ENCODE results near the gene NHLH1. TPM values are rescaled to one million over a fixed set of nuclear protein-coding genes. Genes with fewer than 3 reads are reported as not detected.

The NHLH1 gene
- total RNA-seq, 1 experiment from 2014 or later = 0.70 TPM

DNA sequence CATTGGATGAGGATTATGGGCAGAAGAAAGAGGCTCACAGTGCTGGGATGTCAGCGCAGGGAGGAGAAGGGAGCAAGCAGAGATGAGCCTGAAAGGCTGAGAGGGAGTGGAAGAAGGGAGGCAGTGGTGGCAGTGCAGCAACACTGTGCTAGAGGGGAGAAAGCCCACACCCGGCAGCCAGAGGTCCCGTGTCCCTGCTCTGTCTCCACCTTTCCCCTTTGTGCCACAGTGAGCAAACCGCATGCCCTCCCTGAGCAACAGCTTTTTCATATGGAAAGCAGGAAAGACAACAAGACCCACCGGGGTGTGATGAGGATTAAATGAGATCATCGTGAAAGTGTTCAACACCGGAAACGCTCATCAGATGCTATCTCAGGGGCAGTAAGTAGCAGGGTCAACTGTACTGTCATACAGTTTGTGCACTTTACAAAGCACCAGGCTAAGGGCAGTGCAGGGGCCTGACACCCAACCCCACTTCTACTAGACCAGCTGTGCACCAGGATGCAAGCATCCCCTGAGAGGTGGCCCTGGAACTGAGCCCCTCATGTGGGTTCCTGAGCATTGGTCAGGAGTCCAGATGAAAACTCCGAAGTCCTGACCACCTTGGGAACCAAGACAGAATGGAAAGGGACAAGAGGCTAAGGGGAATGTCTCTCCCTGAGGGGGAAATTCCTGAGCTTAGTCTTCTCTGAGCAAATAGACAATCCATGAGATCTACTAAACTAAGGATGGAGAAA, 9.1 kb downstream of the NHLH1 start (continued):
- TF ChIP-seq, protein P1, sequence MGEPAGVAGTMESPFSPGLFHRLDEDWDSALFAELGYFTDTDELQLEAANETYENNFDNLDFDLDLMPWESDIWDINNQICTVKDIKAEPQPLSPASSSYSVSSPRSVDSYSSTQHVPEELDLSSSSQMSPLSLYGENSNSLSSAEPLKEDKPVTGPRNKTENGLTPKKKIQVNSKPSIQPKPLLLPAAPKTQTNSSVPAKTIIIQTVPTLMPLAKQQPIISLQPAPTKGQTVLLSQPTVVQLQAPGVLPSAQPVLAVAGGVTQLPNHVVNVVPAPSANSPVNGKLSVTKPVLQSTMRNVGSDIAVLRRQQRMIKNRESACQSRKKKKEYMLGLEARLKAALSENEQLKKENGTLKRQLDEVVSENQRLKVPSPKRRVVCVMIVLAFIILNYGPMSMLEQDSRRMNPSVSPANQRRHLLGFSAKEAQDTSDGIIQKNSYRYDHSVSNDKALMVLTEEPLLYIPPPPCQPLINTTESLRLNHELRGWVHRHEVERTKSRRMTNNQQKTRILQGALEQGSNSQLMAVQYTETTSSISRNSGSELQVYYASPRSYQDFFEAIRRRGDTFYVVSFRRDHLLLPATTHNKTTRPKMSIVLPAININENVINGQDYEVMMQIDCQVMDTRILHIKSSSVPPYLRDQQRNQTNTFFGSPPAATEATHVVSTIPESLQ (CRISPR knock-in tag; IDR thresholded peaks at IDR 0.05) = no peak
- TF ChIP-seq ZNF121 (CRISPR knock-in tag; IDR thresholded peaks at IDR 0.05) (no peak), ZBTB21 (CRISPR knock-in tag; IDR thresholded peaks at IDR 0.05; ENCODE audit: borderline replicate concordance) (no peak), TEAD4 (CRISPR knock-in tag; IDR thresholded peaks at IDR 0.05) (no peak), CREB1 (CRISPR knock-in tag; IDR thresholded peaks at IDR 0.05) (no peak), KAT7 (CRISPR knock-in tag; IDR thresholded peaks at IDR 0.05; ENCODE audit: borderline replicate concordance) (no peak), TCF7 (CRISPR knock-in tag; IDR thresholded peaks at IDR 0.05; ENCODE audit: low read depth) (no peak), GTF2I (CRISPR knock-in tag; conservative IDR thresholded peaks at IDR 0.05) (no peak), FOXK1 (CRISPR knock-in tag; IDR thresholded peaks at IDR 0.05) (0 out of 2 replicates have a peak, but pooled peaks have one; percentile 16), CBFB (CRISPR knock-in tag; IDR thresholded peaks at IDR 0.05; ENCODE audit: low read depth) (peak; percentile 47; the same call in 1 of the 2 replicates), SMAD4 (CRISPR knock-in tag; IDR thresholded peaks at IDR 0.05) (no peak), HMGA2 (CRISPR knock-in tag; IDR thresholded peaks at IDR 0.05) (no peak), TEAD1 (CRISPR knock-in tag; IDR thresholded peaks at IDR 0.05) (0 out of 2 replicates have a peak, but pooled peaks have one; percentile 33), FOXP1 (CRISPR knock-in tag; IDR thresholded peaks at IDR 0.05; ENCODE audit: borderline replicate concordance) (no peak), IRF2 (CRISPR knock-in tag; IDR thresholded peaks at IDR 0.05; ENCODE audit: borderline replicate concordance, low read depth) (no peak), NFATC4 (CRISPR knock-in tag; IDR thresholded peaks at IDR 0.05) (no peak), NR2C2 (CRISPR knock-in tag; IDR thresholded peaks at IDR 0.05) (no peak)
- TF ChIP-seq, protein P2, sequence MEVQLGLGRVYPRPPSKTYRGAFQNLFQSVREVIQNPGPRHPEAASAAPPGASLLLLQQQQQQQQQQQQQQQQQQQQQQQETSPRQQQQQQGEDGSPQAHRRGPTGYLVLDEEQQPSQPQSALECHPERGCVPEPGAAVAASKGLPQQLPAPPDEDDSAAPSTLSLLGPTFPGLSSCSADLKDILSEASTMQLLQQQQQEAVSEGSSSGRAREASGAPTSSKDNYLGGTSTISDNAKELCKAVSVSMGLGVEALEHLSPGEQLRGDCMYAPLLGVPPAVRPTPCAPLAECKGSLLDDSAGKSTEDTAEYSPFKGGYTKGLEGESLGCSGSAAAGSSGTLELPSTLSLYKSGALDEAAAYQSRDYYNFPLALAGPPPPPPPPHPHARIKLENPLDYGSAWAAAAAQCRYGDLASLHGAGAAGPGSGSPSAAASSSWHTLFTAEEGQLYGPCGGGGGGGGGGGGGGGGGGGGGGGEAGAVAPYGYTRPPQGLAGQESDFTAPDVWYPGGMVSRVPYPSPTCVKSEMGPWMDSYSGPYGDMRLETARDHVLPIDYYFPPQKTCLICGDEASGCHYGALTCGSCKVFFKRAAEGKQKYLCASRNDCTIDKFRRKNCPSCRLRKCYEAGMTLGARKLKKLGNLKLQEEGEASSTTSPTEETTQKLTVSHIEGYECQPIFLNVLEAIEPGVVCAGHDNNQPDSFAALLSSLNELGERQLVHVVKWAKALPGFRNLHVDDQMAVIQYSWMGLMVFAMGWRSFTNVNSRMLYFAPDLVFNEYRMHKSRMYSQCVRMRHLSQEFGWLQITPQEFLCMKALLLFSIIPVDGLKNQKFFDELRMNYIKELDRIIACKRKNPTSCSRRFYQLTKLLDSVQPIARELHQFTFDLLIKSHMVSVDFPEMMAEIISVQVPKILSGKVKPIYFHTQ (CRISPR knock-in tag; IDR thresholded peaks at IDR 0.05) = no peak
- TF ChIP-seq, protein P3, sequence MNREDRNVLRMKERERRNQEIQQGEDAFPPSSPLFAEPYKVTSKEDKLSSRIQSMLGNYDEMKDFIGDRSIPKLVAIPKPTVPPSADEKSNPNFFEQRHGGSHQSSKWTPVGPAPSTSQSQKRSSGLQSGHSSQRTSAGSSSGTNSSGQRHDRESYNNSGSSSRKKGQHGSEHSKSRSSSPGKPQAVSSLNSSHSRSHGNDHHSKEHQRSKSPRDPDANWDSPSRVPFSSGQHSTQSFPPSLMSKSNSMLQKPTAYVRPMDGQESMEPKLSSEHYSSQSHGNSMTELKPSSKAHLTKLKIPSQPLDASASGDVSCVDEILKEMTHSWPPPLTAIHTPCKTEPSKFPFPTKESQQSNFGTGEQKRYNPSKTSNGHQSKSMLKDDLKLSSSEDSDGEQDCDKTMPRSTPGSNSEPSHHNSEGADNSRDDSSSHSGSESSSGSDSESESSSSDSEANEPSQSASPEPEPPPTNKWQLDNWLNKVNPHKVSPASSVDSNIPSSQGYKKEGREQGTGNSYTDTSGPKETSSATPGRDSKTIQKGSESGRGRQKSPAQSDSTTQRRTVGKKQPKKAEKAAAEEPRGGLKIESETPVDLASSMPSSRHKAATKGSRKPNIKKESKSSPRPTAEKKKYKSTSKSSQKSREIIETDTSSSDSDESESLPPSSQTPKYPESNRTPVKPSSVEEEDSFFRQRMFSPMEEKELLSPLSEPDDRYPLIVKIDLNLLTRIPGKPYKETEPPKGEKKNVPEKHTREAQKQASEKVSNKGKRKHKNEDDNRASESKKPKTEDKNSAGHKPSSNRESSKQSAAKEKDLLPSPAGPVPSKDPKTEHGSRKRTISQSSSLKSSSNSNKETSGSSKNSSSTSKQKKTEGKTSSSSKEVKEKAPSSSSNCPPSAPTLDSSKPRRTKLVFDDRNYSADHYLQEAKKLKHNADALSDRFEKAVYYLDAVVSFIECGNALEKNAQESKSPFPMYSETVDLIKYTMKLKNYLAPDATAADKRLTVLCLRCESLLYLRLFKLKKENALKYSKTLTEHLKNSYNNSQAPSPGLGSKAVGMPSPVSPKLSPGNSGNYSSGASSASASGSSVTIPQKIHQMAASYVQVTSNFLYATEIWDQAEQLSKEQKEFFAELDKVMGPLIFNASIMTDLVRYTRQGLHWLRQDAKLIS (CRISPR knock-in tag; IDR thresholded peaks at IDR 0.05; ENCODE audit: borderline replicate concordance) = no peak
- TF ChIP-seq, protein P4, sequence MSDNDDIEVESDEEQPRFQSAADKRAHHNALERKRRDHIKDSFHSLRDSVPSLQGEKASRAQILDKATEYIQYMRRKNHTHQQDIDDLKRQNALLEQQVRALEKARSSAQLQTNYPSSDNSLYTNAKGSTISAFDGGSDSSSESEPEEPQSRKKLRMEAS (CRISPR knock-in tag; IDR thresholded peaks at IDR 0.05) = peak; percentile 62
- TF ChIP-seq, protein P5, sequence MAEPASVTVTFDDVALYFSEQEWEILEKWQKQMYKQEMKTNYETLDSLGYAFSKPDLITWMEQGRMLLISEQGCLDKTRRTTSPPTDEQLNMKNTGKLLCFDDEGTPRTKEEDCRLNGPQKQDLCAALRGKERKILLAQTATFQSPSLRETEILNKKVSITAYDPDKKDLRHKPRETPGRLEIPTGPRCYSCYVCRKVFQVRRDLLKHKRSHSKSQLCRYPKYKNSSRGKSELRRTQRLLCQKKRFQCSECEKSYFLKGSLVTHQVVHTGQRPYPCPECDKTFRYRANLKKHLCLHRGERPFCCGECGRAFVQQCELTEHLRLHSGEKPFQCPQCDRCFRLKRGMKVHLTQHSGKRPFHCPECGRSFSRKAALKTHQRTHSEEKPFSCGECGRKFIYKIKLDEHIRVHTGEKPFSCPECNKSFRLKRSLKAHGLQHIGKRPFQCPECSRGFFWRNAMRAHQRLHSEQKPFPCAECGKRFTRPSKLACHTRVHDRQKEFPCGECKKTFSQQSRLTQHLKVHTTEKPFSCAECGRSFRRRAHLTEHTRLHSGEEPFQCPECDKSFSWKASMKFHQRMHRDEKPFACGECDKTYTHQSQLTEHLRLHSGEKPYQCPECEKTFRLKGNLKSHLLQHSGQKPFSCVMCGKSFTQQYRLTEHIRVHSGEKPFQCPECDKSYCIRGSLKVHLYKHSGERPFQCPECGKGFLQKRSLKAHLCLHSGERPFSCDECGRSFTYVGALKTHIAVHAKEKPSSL (CRISPR knock-in tag; conservative IDR thresholded peaks at IDR 0.05) = no peak
- TF ChIP-seq, protein P6, sequence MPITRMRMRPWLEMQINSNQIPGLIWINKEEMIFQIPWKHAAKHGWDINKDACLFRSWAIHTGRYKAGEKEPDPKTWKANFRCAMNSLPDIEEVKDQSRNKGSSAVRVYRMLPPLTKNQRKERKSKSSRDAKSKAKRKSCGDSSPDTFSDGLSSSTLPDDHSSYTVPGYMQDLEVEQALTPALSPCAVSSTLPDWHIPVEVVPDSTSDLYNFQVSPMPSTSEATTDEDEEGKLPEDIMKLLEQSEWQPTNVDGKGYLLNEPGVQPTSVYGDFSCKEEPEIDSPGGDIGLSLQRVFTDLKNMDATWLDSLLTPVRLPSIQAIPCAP (CRISPR knock-in tag; IDR thresholded peaks at IDR 0.05) = no peak
- TF ChIP-seq, protein P7, sequence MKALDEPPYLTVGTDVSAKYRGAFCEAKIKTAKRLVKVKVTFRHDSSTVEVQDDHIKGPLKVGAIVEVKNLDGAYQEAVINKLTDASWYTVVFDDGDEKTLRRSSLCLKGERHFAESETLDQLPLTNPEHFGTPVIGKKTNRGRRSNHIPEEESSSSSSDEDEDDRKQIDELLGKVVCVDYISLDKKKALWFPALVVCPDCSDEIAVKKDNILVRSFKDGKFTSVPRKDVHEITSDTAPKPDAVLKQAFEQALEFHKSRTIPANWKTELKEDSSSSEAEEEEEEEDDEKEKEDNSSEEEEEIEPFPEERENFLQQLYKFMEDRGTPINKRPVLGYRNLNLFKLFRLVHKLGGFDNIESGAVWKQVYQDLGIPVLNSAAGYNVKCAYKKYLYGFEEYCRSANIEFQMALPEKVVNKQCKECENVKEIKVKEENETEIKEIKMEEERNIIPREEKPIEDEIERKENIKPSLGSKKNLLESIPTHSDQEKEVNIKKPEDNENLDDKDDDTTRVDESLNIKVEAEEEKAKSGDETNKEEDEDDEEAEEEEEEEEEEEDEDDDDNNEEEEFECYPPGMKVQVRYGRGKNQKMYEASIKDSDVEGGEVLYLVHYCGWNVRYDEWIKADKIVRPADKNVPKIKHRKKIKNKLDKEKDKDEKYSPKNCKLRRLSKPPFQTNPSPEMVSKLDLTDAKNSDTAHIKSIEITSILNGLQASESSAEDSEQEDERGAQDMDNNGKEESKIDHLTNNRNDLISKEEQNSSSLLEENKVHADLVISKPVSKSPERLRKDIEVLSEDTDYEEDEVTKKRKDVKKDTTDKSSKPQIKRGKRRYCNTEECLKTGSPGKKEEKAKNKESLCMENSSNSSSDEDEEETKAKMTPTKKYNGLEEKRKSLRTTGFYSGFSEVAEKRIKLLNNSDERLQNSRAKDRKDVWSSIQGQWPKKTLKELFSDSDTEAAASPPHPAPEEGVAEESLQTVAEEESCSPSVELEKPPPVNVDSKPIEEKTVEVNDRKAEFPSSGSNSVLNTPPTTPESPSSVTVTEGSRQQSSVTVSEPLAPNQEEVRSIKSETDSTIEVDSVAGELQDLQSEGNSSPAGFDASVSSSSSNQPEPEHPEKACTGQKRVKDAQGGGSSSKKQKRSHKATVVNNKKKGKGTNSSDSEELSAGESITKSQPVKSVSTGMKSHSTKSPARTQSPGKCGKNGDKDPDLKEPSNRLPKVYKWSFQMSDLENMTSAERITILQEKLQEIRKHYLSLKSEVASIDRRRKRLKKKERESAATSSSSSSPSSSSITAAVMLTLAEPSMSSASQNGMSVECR (CRISPR knock-in tag; IDR thresholded peaks at IDR 0.05; ENCODE audit: borderline replicate concordance) = peak; percentile 53; the same call in 1 of the 2 replicates

Data from WTC11 (cell line).